PFSK-1 (cell line): ENCODE data around the gene LMLN.

ENCODE experiments used
- FOXP2 ChIP-seq: optimal IDR thresholded peaks from 2 replicates; pipeline ENCODE3; 2011; ENCODE audit warnings: borderline replicate concordance, control low read depth, inconsistent platforms; ENCODE audit not compliant: insufficient read depth; ENCODE audit errors: extremely low read length, extremely low read depth
- POLR2AphosphoS5 ChIP-seq: IDR thresholded peaks from 2 replicates; pipeline ENCODE4 v1.6.1; 2012; ENCODE audit warnings: low read depth, mild to moderate bottlenecking, control low read depth, low read length, moderate library complexity
- REST ChIP-seq, 2 experiments: IDR thresholded peaks; 2 replicates each; pipeline versions ENCODE4 v1.6.1 to v1.8.0; 2011 to 2012; ENCODE audit warnings: low read depth in 2 of 2, low read length in 2 of 2, control low read depth in 1 of 2, inconsistent platforms in 1 of 2, mild to moderate bottlenecking in 1 of 2, moderate library complexity in 1 of 2; ENCODE audit not compliant: insufficient read depth in 1 of 2
- SIN3A ChIP-seq: IDR thresholded peaks from 2 replicates; pipeline ENCODE4 v1.6.1; 2012; ENCODE audit warnings: mild to moderate bottlenecking, low read length, moderate library complexity, borderline replicate concordance; ENCODE audit not compliant: insufficient read depth
- TAF1 ChIP-seq: IDR thresholded peaks from 2 replicates; pipeline ENCODE4 v1.6.1; 2012; ENCODE audit warnings: low read length, control low read depth, borderline replicate concordance; ENCODE audit not compliant: insufficient read depth

DNA sequence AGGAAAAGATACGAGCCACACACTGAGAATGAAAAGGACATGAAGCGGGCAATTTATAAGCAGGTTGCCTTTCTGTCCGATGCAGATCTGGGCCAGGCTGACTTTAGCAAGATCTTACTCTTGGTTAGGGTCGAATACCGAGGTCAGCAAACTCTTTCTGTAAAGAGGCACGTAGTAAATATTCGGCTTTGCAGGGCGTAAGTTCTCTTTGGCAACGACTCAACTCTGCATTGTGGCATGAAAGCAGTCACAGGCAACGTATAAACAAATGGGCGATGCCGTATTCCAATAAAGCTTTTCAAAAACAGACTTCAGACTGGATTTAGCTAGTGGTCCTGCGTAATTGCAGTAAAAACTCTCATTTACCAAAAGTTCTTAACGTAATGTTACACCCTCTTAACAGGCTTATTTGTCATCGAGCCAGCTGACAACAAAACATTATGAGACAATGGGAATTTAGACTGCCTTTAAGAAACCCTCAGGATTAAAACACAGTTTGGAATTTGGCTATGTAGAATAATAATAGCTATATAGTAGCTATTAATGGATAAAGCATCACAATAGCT is 23.1 kb upstream of the LMLN start:
- TF ChIP-seq REST (IDR thresholded peaks at IDR 0.05; ENCODE audit: insufficient read depth in 1 of 2, low read depth in 2 of 2, low read length in 2 of 2) (no peak), POLR2AphosphoS5 (no peak), TAF1 (no peak), SIN3A (no peak), FOXP2 (no peak)
